GM19035 (cell line): Measurements from ENCODE around the gene PTPRE.

Experiments used
- ATAC-seq: cut with Tn5 transposase; IDR thresholded peaks from one replicate; pipeline ENCODE4 v1.9.1; 2021; ENCODE audit not compliant: unreplicated experiment

The PTPRE gene

GRCh38 chr10:127923646-127924045, 16.7 kb downstream of the PTPRE start:
- no peak for ATAC-seq

- ATAC-seq = no peak
These were observed 18.7 kb downstream of the PTPRE start for GRCh38 chr10:127925471-127926207.

GRCh38 chr10:127926455-127926854, 19.6 kb downstream of the PTPRE start:
- no peak for ATAC-seq

GRCh38 chr10:127928021-127928806, 21.3 kb downstream of the PTPRE start:
- no peak for ATAC-seq

- no peak for ATAC-seq
These were observed 25.8 kb downstream of the PTPRE start for GRCh38 chr10:127932521-127933270.

GRCh38 chr10:127933271-127933670, 26.4 kb downstream of the PTPRE start:
- no peak for ATAC-seq

- ATAC-seq = no peak
These were observed 27.5 kb downstream of the PTPRE start for GRCh38 chr10:127934383-127934782.

- no peak for ATAC-seq
These were observed 28.2 kb downstream of the PTPRE start for GRCh38 chr10:127935071-127935561.

GRCh38 chr10:127937069-127937468, 30.2 kb downstream of the PTPRE start:
- ATAC-seq = no peak

- ATAC-seq = no peak
These were observed 31.1 kb downstream of the PTPRE start for GRCh38 chr10:127937915-127938463.

GRCh38 chr10:127939786-127940330, 33.0 kb downstream of the PTPRE start:
- no peak for ATAC-seq

- ATAC-seq = no peak
These were observed 34.1 kb downstream of the PTPRE start for GRCh38 chr10:127940866-127941640.

GRCh38 chr10:127942811-127943210, 35.9 kb downstream of the PTPRE start:
- ATAC-seq = no peak

GRCh38 chr10:127943336-127943910, 36.5 kb downstream of the PTPRE start:
- no peak for ATAC-seq

GRCh38 chr10:127944256-127944655, 37.4 kb downstream of the PTPRE start:
- no peak for ATAC-seq

- no peak for ATAC-seq
These were observed 38.4 kb downstream of the PTPRE start for GRCh38 chr10:127945341-127945758.

- ATAC-seq = no peak
These were observed 39.2 kb downstream of the PTPRE start for GRCh38 chr10:127945948-127946711.

- no peak for ATAC-seq
These were observed 40.3 kb downstream of the PTPRE start for GRCh38 chr10:127947211-127947610.

GRCh38 chr10:127948791-127949190, 41.9 kb downstream of the PTPRE start:
- no peak for ATAC-seq
